Left ventricle myocardium inferior (tissue), 1 donor: ENCODE data around the gene CMIP. TPM values are rescaled to one million over a fixed set of nuclear protein-coding genes. Genes with fewer than 3 reads are reported as not detected.

ENCODE experiments used
- DNase-seq: peaks from one replicate; pipeline ENCODE4 v3.0.0-alpha.2; 2020
- H3K27ac ChIP-seq: fragments of 200-600 bp; replicated peaks from 2 replicates; pipeline ENCODE4 v1.8.0; 2021
- H3K27me3 ChIP-seq: fragments of 200-600 bp; 2 replicates; pipeline ENCODE4 v1.8.0; 2021; ENCODE audit warnings: low read depth
- H3K36me3 ChIP-seq: fragments of 200-600 bp; 2 replicates; pipeline ENCODE4 v1.8.0; 2021
- H3K4me1 ChIP-seq: fragments of 200-600 bp; 2 replicates; pipeline ENCODE4 v1.8.0; 2021
- H3K4me3 ChIP-seq: fragments of 200-600 bp; 2 replicates; pipeline ENCODE4 v1.8.0; 2021; ENCODE audit warnings: mild to moderate bottlenecking, moderate library complexity
- H3K9me3 ChIP-seq: fragments of 200-600 bp; replicated peaks from 2 replicates; pipeline ENCODE4 v1.8.0; 2021
- CTCF ChIP-seq: fragments of 200-600 bp; IDR thresholded peaks from 2 replicates; pipeline ENCODE4 v1.8.0; 2021; ENCODE audit warnings: antibody characterized with exemption, mild to moderate bottlenecking, borderline replicate concordance
- intact Hi-C: fragments of 100-400 bp; cut with micrococcal nuclease; formaldehyde crosslinking; loops from one replicate; pipeline ENCODE4 v1.11.0; 2022
- total RNA-seq: library from RNA; stranded (reverse); fragmentation: NEBNext Ultra II Directional; extraction: Animal tissue kit (Norgen Biotek cat#: 25700); gene quantifications from one replicate; pipeline ENCODE4 v1.2.1, GENCODE V29; 2021
- donor health status: DM: no; HTN: yes; CAD: no; lungs with severe emphysema.

The CMIP gene
- total RNA-seq, 1 donor from 2014 or later = 11.2 TPM

DNA sequence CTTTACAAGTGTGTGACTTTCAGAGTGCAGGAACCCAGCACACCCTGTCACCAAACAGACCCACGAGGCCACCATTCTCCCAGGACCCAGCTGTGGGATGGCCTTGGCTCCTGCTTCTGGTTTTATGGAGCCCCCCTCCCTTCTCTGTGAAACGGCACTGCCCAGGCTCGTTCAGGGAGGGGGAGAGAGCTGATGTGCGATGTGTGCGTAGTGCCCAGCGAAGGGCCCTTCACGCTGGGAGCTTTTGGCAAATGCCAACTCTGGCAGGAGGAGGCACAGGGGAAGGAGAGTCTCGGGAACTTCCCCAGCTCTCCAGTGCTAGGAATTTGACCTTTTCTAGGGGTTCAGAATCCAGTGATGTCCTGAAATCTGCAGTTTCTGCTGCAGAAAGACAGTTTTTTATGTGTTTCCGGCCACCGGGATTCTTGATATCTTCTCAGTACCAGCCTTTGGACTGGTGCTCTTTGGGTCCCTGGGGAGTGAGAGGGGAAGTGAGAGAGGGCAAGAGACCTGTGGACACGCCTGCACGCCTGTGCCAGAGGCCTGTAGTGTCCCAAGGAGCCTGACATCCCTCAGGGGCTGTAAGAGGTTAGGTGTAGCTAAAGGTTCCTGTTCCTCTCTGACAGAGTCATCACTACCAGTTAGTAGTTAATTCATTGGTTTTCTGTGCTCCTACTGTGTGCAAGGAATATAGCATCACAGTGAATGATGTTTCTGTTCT lies 45.1 kb downstream of the CMIP start:
- intact Hi-C loops = no loop called here
- no peak for DNase-seq
- Histone ChIP-seq H3K4me3 (no peak overlapping the region), H3K36me3 (no peaks in the 10 kb centered on the region), H3K27me3 (no peaks in the 10 kb centered on the region), H3K27ac (no peak overlapping the region), H3K4me1 (peaks cover 64% of the 10 kb centered on the region), H3K9me3 (no peaks in the 10 kb centered on the region)
- TF ChIP-seq CTCF = no peak

GRCh38 chr16:81491541-81492188 lies 47.1 kb downstream of the CMIP start:
- no peaks in the 10 kb centered on the region for H3K36me3 ChIP-seq
- H3K4me1 ChIP-seq = peaks cover 79% of the 10 kb centered on the region
- H3K27me3 ChIP-seq = no peaks in the 10 kb centered on the region
- no peak overlapping the region for H3K4me3 ChIP-seq
- DNase-seq = no peak
- no peaks in the 10 kb centered on the region for H3K9me3 ChIP-seq
- intact Hi-C loops = no loop called here
- peak overlapping the region; percentile 60 for H3K27ac ChIP-seq
- TF ChIP-seq CTCF = no peak

DNA sequence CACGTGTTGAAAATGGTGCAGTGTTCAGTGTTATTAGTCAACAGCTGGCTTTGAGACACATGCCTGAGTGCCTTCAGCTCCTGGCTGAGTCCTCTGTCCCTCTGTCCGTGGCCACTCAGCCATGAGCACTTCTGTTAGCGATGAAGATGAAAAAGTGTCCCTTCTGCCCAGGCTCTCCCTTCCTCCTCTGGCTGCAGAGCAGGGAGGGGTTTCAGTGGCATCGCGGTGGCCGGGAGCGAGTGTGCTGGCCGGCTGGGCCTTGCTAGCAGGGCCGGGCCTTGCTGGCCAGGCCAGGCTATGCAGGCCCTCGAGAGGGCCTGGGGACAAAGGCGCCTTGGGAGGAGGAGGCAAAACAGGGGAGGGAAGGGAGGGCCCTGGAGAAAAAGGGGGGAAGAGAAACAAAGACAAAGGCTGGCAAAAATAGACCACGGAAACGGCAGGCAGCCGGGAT lies 47.7 kb downstream of the CMIP start:
- H3K36me3 ChIP-seq = no peaks in the 10 kb centered on the region
- no peaks in the 10 kb centered on the region for H3K27me3 ChIP-seq
- peaks cover 79% of the 10 kb centered on the region for H3K4me1 ChIP-seq
- DNase-seq = no peak
- H3K9me3 ChIP-seq = no peaks in the 10 kb centered on the region
- no peak overlapping the region for H3K4me3 ChIP-seq
- no peak for TF ChIP-seq CTCF
- intact Hi-C loops = no loop called here
- H3K27ac ChIP-seq = peak overlapping the region; percentile 60

- H3K4me3 ChIP-seq = no peak overlapping the region
- intact Hi-C loops = no loop called here
Measured at GRCh38 chr16:81492965-81493754, 48.6 kb downstream of the CMIP start.

More at GRCh38 chr16:81492965-81493754, 48.6 kb downstream of the CMIP start:
- Histone ChIP-seq H3K27ac (peak overlapping the region; percentile 60), H3K9me3 (no peaks in the 10 kb centered on the region), H3K27me3 (no peaks in the 10 kb centered on the region), H3K36me3 (no peaks in the 10 kb centered on the region), H3K4me1 (peaks cover 85% of the 10 kb centered on the region)
- DNase-seq = no peak
- TF ChIP-seq CTCF = no peak
